PC-9 (cell line): ENCODE results near the gene AFG1L. TPM values are rescaled to one million over a fixed set of nuclear protein-coding genes. Genes with fewer than 3 reads are reported as not detected.
"Not testable (repeated sequence)": the region's sequence is repeated elsewhere in the genome, so short reads cannot be mapped to it uniquely, and the experiment has no call there.

Experiments used
- BruUV-seq: library from RNA; stranded (reverse); fragments of 400-500 nt; replicated peaks from 2 replicates; lab custom pipeline; 2021; lab: Mats Ljungman, UMichigan
- CTCF ChIA-PET: fragments of 300-600 bp; sonication (Branson Sonifier 250); formaldehyde crosslinking; loops from one replicate; lab custom pipeline; 2022; ENCODE audit warnings: antibody characterized with exemption; lab: Charles Lee
- POLR2A ChIA-PET: fragments of 300-600 bp; sonication (Branson Sonifier 250); formaldehyde crosslinking; loops from one replicate; lab custom pipeline; 2022; ENCODE audit warnings: antibody characterized with exemption; ENCODE audit not compliant: unreplicated experiment; lab: Charles Lee
- DNase-seq, 2 experiments: peaks; one replicate each; pipeline versions ENCODE4 v3.0.0 to v3.0.0-alpha.2; 2015 to 2022; ENCODE audit warnings: mixed read lengths in 1 of 2
- H2AFZ ChIP-seq: fragments of 200-600 bp; sonication (generic); 2 replicates; pipeline ENCODE4 v1.8.1; 2017; ENCODE audit warnings: antibody characterized with exemption
- H3F3A ChIP-seq: fragments of 200-600 bp; sonication (generic); 2 replicates; pipeline ENCODE4 v1.8.1; 2017; ENCODE audit warnings: antibody characterized with exemption, mild to moderate bottlenecking, low read depth; ENCODE audit not compliant: insufficient read depth
- H3K27ac ChIP-seq: fragments of 200-600 bp; sonication (generic); 2 replicates; pipeline ENCODE4 v1.6.1; 2016; ENCODE audit warnings: mixed run types
- H3K27me3 ChIP-seq: fragments of 200-600 bp; sonication (generic); 2 replicates; pipeline ENCODE4 v1.6.1; 2016; ENCODE audit warnings: low read depth, mixed run types; ENCODE audit not compliant: insufficient read depth
- H3K36me3 ChIP-seq: fragments of 200-600 bp; sonication (generic); 2 replicates; pipeline ENCODE4 v1.6.1; 2016; ENCODE audit warnings: low read depth, mixed run types
- H3K4me1 ChIP-seq: fragments of 200-600 bp; sonication (generic); replicated peaks from 2 replicates; pipeline ENCODE4 v1.6.1; 2016; ENCODE audit warnings: mixed run types; ENCODE audit not compliant: insufficient read depth
- H3K4me2 ChIP-seq: fragments of 200-600 bp; sonication (generic); 2 replicates; pipeline ENCODE4 v1.6.1; 2017; ENCODE audit warnings: mixed run types
- H3K4me3 ChIP-seq: fragments of 200-600 bp; sonication (generic); 2 replicates; pipeline ENCODE4 v1.6.1; 2016; ENCODE audit warnings: mixed run types
- H3K79me2 ChIP-seq: fragments of 200-600 bp; sonication (generic); 2 replicates; pipeline ENCODE4 v1.6.1; 2017; ENCODE audit warnings: low read depth, mixed run types
- H3K9me2 ChIP-seq: fragments of 200-600 bp; sonication (generic); 2 replicates; pipeline ENCODE4 v1.8.1; 2017; ENCODE audit warnings: mild to moderate bottlenecking; ENCODE audit not compliant: insufficient read depth
- H3K9me3 ChIP-seq: fragments of 200-600 bp; sonication (generic); 2 replicates; pipeline ENCODE4 v1.8.1; 2016; ENCODE audit warnings: low read depth; ENCODE audit not compliant: insufficient read depth
- H4K20me1 ChIP-seq: fragments of 200-600 bp; sonication (generic); 2 replicates; pipeline ENCODE4 v1.8.1; 2017; ENCODE audit not compliant: insufficient read depth
- CTCF ChIP-seq: fragments of 200-600 bp; sonication (generic); conservative IDR thresholded peaks from 2 replicates; pipeline ENCODE4 v1.6.1; 2017; ENCODE audit warnings: mixed run types, antibody characterized with exemption, mild to moderate bottlenecking, moderate library complexity
- EZH2 ChIP-seq: fragments of 200-600 bp; sonication (generic); IDR thresholded peaks from 2 replicates; pipeline ENCODE4 v1.8.0; 2017; ENCODE audit warnings: antibody characterized with exemption, low read depth
- intact Hi-C: fragments of 100-400 bp; cut with micrococcal nuclease; formaldehyde crosslinking; loops from one replicate; pipeline ENCODE4 v1.10.0; 2022; ENCODE audit not compliant: unreplicated experiment
- total RNA-seq: library from RNA; stranded (reverse); gene quantifications from 2 replicates; pipeline ENCODE4 v1.2.3, GENCODE V29; 2021

AFG1L gene
- total RNA-seq, 1 experiment from 2014 or later = 8.9 TPM

DNA sequence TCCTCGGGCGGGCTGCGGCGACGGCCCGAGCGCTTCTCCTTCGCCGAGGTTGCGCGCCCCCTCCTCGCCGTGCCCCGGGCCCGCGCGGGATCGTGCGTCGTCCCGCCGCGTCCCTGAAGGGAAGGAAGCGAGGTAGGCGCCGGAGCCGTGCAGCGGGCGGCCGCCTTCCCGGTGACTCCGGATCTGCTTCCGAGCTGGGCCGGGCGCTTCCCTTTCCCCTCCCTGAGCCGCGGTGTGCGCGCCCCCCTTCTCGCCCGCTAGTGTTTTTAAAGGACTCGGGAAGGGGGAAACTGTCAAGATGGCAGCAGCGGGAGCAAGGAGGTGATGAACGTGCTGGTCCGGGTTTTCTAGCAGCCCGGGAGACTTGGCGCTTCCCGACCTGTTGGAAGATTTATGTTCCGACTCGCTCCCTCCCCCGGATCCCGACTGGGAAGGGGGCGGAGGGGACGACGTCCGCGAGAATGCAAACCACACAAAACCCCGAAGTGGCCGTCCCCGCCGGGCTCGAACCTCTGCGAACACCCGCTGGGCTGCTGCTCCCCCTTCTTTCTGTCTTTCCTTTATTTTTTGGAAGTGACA, 265.1 kb downstream of the AFG1L start:
- H3K27ac ChIP-seq = peak overlapping the region; percentile 65
- DNase-seq = peak; percentile 52 to 61
- H3K4me1 ChIP-seq = peaks cover 23% of the 10 kb centered on the region
- peaks cover 11% of the 10 kb centered on the region for H4K20me1 ChIP-seq
- H3K9me2 ChIP-seq = no peaks in the 10 kb centered on the region
- H3K9me3 ChIP-seq = no peaks in the 10 kb centered on the region
- BruUV-seq = TSS peak; percentile 85
- peaks cover 34% of the 10 kb centered on the region for H3F3A ChIP-seq
- H2AFZ ChIP-seq = peak overlapping the region; percentile 79
- 0 out of 2 replicates have a peak, but pooled peaks cover 6% of the 10 kb centered on the region for H3K36me3 ChIP-seq
- H3K4me3 ChIP-seq = peak overlapping the region; percentile 99
- POLR2A ChIA-PET = interaction anchor here (0.6 to 1.7 kb wide), 6 partner anchors 122 to 176 kb away, joined by 3 to 9 read pairs (median 5); no protein-coding TSS in a partner anchor
- intact Hi-C loops = loop anchor here (1.0 to 5.0 kb wide), 6 partner anchors 129 to 822 kb away; partner anchors contain the start of gene CD164
- CTCF ChIA-PET = interaction anchor here (0.6 kb wide), 2 partner anchors 62 to 124 kb away, joined by 3 to 5 read pairs; no protein-coding TSS in a partner anchor
- peak overlapping the region; percentile 88 for H3K4me2 ChIP-seq
- TF ChIP-seq CTCF (no peak), EZH2 (no peak)
- H3K27me3 ChIP-seq = no peaks in the 10 kb centered on the region
- peaks cover 56% of the 10 kb centered on the region for H3K79me2 ChIP-seq

DNA sequence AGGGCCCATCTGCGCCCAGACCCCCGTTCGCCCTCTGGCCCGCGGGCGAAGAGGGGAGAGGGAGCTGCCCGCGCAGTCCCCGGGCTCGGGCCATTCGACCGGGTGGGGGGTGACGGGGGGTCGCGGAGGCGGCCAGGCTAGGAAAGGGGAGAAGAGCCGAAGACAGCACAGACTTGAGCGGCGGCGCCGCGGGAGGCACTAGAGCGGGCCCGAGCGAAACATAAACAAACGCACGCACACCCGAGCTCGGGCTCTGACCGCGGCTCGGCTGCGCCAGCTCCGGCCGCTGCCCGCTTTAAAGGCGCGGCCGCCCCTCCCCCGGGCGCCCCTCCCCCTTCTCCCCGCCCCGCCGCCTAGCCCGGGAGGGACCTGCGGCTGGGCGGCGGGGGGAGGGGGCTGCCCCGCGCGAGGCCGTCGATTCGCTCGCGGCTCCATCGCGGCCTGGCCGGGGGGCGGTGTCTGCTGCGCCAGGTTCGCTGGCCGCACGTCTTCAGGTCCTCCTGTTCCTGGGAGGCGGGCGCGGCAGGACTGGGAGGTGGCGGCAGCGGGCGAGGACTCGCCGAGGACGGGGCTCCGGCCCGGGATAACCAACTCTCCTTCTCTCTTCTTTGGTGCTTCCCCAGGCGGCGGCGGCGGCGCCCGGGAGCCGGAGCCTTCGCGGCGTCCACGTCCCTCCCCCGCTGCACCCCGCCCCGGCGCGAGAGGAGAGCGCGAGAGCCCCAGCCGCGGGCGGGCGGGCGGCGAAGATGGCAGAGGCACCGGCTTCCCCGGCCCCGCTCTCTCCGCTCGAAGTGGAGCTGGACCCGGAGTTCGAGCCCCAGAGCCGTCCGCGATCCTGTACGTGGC, 265.8 kb downstream of the AFG1L start, which contains the start of gene FOXO3:
TSS of gene FOXO3 (plus strand) at position 455 of the 846 bp plus-strand sequence. CDS start at position 747, 292 bp downstream.
- ChIA-PET POLR2A (interaction anchor here (0.6 to 1.7 kb wide), 6 partner anchors 31 to 210 kb away, joined by 3 to 9 read pairs (median 4); no protein-coding TSS in a partner anchor), CTCF (interaction anchor here (0.6 kb wide), 3 partner anchors 61 to 277 kb away, joined by 3 to 5 read pairs (median 3); no protein-coding TSS in a partner anchor)
- 0 out of 2 replicates have a peak, but pooled peaks cover 6% of the 10 kb centered on the region for H3K36me3 ChIP-seq
- peak; percentile 84 to 94 for DNase-seq
- no peak for TF ChIP-seq EZH2
- TF ChIP-seq CTCF = no peak
- intact Hi-C loops = loop anchor here (1.0 kb wide), 1 partner anchor 222 kb away; no protein-coding TSS in a partner anchor
- no TSS peak for BruUV-seq
- no peaks in the 10 kb centered on the region for H3K27me3 ChIP-seq
- H3K4me1 ChIP-seq = peaks cover 26% of the 10 kb centered on the region
- peaks cover 63% of the 10 kb centered on the region for H3K79me2 ChIP-seq
- H4K20me1 ChIP-seq = peaks cover 18% of the 10 kb centered on the region
- peak within 1 kb of the TSS; percentile 84 for H3K27ac ChIP-seq
- H3K4me3 ChIP-seq = peak within 1 kb of the TSS; percentile 99
- peaks cover 41% of the 10 kb centered on the region for H3F3A ChIP-seq
- H2AFZ ChIP-seq = peak within 1 kb of the TSS; percentile 79
- peak within 1 kb of the TSS; percentile 95 for H3K4me2 ChIP-seq
- H3K9me3 ChIP-seq = no peaks in the 10 kb centered on the region
- no peaks in the 10 kb centered on the region for H3K9me2 ChIP-seq

DNA sequence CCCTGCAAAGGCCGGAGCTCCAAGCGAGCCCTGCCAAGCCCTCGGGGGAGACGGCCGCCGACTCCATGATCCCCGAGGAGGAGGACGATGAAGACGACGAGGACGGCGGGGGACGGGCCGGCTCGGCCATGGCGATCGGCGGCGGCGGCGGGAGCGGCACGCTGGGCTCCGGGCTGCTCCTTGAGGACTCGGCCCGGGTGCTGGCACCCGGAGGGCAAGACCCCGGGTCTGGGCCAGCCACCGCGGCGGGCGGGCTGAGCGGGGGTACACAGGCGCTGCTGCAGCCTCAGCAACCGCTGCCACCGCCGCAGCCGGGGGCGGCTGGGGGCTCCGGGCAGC, 266.4 kb downstream of the AFG1L start:
- BruUV-seq, intact Hi-C loops, H3K9me3 ChIP-seq, CTCF ChIA-PET, DNase-seq, H2AFZ ChIP-seq, H3K27me3 ChIP-seq, H3K9me2 ChIP-seq: not testable (repeated sequence)
- Histone ChIP-seq H3K4me1 (peaks cover 32% of the 10 kb centered on the region), H3K4me2 (peak overlapping the region; percentile 95; the same call in 1 of the 2 replicates), H3K4me3 (peak overlapping the region; percentile 99; the same call in 1 of the 2 replicates), H3K36me3 (0 out of 2 replicates have a peak, but pooled peaks cover 11% of the 10 kb centered on the region), H3F3A (peaks cover 47% of the 10 kb centered on the region), H4K20me1 (peaks cover 24% of the 10 kb centered on the region), H3K79me2 (peaks cover 69% of the 10 kb centered on the region), H3K27ac (peak overlapping the region; percentile 24; the same call in 1 of the 2 replicates)
- POLR2A ChIA-PET = interaction anchor here (0.6 kb wide), 2 partner anchors 31 to 189 kb away, joined by 3 read pairs; no protein-coding TSS in a partner anchor
